Measurements from ENCODE around the gene TOE1. TPM values are rescaled to one million over a fixed set of nuclear protein-coding genes. Genes with fewer than 3 reads are reported as not detected.

TOE1 gene
- total and polyA plus RNA-seq, 5 donors: 4.5 to 6.6 (median 6.1) TPM

GRCh38 chr1:45326627-45327623 lies 13.0 kb upstream of the TOE1 start, which contains the start of gene HPDL:
TSS of gene HPDL (plus strand) at chr1:45326895. CDS start at chr1:45327149, 254 bp downstream.
- 6% methylated on average over 96 of the region's 96 CpGs for WGBS
- no peak within 1 kb of the TSS for H3K27ac ChIP-seq (ENCODE audit: low read length)
- no peaks in the 10 kb centered on the region for H3K4me1 ChIP-seq (ENCODE audit: control insufficient read depth, insufficient read depth, low read length)
- DNase-seq (peak; percentile 77 to 90 (median 88)), ATAC-seq (peak; percentile 90 to 91)
- H3K9me3 ChIP-seq (ENCODE audit: control insufficient read depth, low read length): no peaks in the 10 kb centered on the region
- H3K4me3 ChIP-seq (ENCODE audit: low read length): peak within 1 kb of the TSS; percentile 40
- H3K27me3 ChIP-seq (ENCODE audit: control insufficient read depth, insufficient read depth): no peaks in the 10 kb centered on the region
- intact Hi-C loops (cut with DNase I): no loop called here

- 72% methylated on average over 19 of the region's 19 CpGs for WGBS
- Histone ChIP-seq H3K27ac (ENCODE audit: low read length) (no peak overlapping the region), H3K4me3 (ENCODE audit: low read length) (no peak overlapping the region), H3K4me1 (ENCODE audit: control insufficient read depth, insufficient read depth, low read length) (no peaks in the 10 kb centered on the region), H3K27me3 (ENCODE audit: control insufficient read depth, insufficient read depth) (no peaks in the 10 kb centered on the region), H3K9me3 (ENCODE audit: control insufficient read depth, low read length) (no peaks in the 10 kb centered on the region)
- DNase-seq (peak in 2 of 3 donors; percentile 32 to 64), ATAC-seq (no peak)
- intact Hi-C loops (cut with DNase I): no loop called here
These were observed 12.1 kb upstream of the TOE1 start for GRCh38 chr1:45327644-45328515.

GRCh38 chr1:45328680-45329079 lies 11.3 kb upstream of the TOE1 start:
- Histone ChIP-seq H3K27me3 (ENCODE audit: control insufficient read depth, insufficient read depth) (no peaks in the 10 kb centered on the region), H3K9me3 (ENCODE audit: control insufficient read depth, low read length) (no peaks in the 10 kb centered on the region), H3K4me3 (ENCODE audit: low read length) (no peak overlapping the region), H3K4me1 (ENCODE audit: control insufficient read depth, insufficient read depth, low read length) (no peaks in the 10 kb centered on the region), H3K27ac (ENCODE audit: low read length) (no peak overlapping the region)
- no peak for DNase-seq
- 69% methylated on average over 5 of the region's 5 CpGs for WGBS
- no peak for ATAC-seq
- intact Hi-C loops (cut with DNase I): no loop called here

GRCh38 chr1:45329445-45329844 lies 10.5 kb upstream of the TOE1 start:
- H3K27ac ChIP-seq (ENCODE audit: low read length): no peak overlapping the region
- no peak overlapping the region for H3K4me3 ChIP-seq (ENCODE audit: low read length)
- H3K4me1 ChIP-seq (ENCODE audit: control insufficient read depth, insufficient read depth, low read length): peaks cover 1% of the 10 kb centered on the region
- H3K27me3 ChIP-seq (ENCODE audit: control insufficient read depth, insufficient read depth): no peaks in the 10 kb centered on the region
- DNase-seq (no peak), ATAC-seq (no peak)
- intact Hi-C loops (cut with DNase I): no loop called here
- H3K9me3 ChIP-seq (ENCODE audit: control insufficient read depth, low read length): no peaks in the 10 kb centered on the region
- 72% methylated on average over 4 of the region's 4 CpGs for WGBS

- H3K9me3 ChIP-seq (ENCODE audit: control insufficient read depth, low read length): no peaks in the 10 kb centered on the region
- H3K27ac ChIP-seq (ENCODE audit: low read length): no peak overlapping the region
- DNase-seq: no peak
- no peak overlapping the region for H3K4me3 ChIP-seq (ENCODE audit: low read length)
- ATAC-seq: no peak
- H3K27me3 ChIP-seq (ENCODE audit: control insufficient read depth, insufficient read depth): no peaks in the 10 kb centered on the region
- intact Hi-C loops (cut with DNase I): no loop called here
- WGBS: 98% methylated on average over 18 of the region's 18 CpGs
- H3K4me1 ChIP-seq (ENCODE audit: control insufficient read depth, insufficient read depth, low read length): peaks cover 2% of the 10 kb centered on the region
These were observed 8.3 kb upstream of the TOE1 start for GRCh38 chr1:45331436-45332345.

GRCh38 chr1:45332346-45332720 lies 7.6 kb upstream of the TOE1 start:
- no peaks in the 10 kb centered on the region for H3K27me3 ChIP-seq (ENCODE audit: control insufficient read depth, insufficient read depth)
- intact Hi-C loops (cut with DNase I): no loop called here
- no peak for ATAC-seq

GRCh38 chr1:45334308-45335245 lies 5.4 kb upstream of the TOE1 start:
- peak; percentile 61 to 79 (median 77) for DNase-seq
- intact Hi-C loops (cut with DNase I): no loop called here
- H3K27me3 ChIP-seq (ENCODE audit: control insufficient read depth, insufficient read depth): no peaks in the 10 kb centered on the region
- H3K9me3 ChIP-seq (ENCODE audit: control insufficient read depth, low read length): no peaks in the 10 kb centered on the region
- H3K4me1 ChIP-seq (ENCODE audit: control insufficient read depth, insufficient read depth, low read length): peaks cover 2% of the 10 kb centered on the region
- 61% methylated on average over 9 of the region's 9 CpGs for WGBS
- H3K4me3 ChIP-seq (ENCODE audit: low read length): no peak overlapping the region
- peak in 1 of 2 donors; percentile 48 for ATAC-seq
- H3K27ac ChIP-seq (ENCODE audit: low read length): no peak overlapping the region

More at GRCh38 chr1:45332346-45332720, 7.6 kb upstream of the TOE1 start:
- no peak overlapping the region for H3K27ac ChIP-seq (ENCODE audit: low read length)
- WGBS: 95% methylated on average over 10 of the region's 10 CpGs
- H3K9me3 ChIP-seq (ENCODE audit: control insufficient read depth, low read length): no peaks in the 10 kb centered on the region
- H3K4me1 ChIP-seq (ENCODE audit: control insufficient read depth, insufficient read depth, low read length): peaks cover 2% of the 10 kb centered on the region
- no peak for DNase-seq
- H3K4me3 ChIP-seq (ENCODE audit: low read length): no peak overlapping the region

GRCh38 chr1:45335855-45336324 lies 4.1 kb upstream of the TOE1 start:
- Histone ChIP-seq H3K27me3 (ENCODE audit: control insufficient read depth, insufficient read depth) (no peaks in the 10 kb centered on the region), H3K4me1 (ENCODE audit: control insufficient read depth, insufficient read depth, low read length) (peaks cover 4% of the 10 kb centered on the region), H3K4me3 (ENCODE audit: low read length) (no peak overlapping the region), H3K27ac (ENCODE audit: low read length) (no peak overlapping the region), H3K9me3 (ENCODE audit: control insufficient read depth, low read length) (no peaks in the 10 kb centered on the region)
- intact Hi-C loops (cut with DNase I): no loop called here
- no peak for DNase-seq
- no peak for ATAC-seq
- 93% methylated on average over 4 of the region's 4 CpGs for WGBS

GRCh38 chr1:45337630-45338325 lies 2.2 kb upstream of the TOE1 start:
- no peaks in the 10 kb centered on the region for H3K27me3 ChIP-seq (ENCODE audit: control insufficient read depth, insufficient read depth)
- H3K9me3 ChIP-seq (ENCODE audit: control insufficient read depth, low read length): no peaks in the 10 kb centered on the region
- no peak overlapping the region for H3K4me3 ChIP-seq (ENCODE audit: low read length)
- no peak for DNase-seq
- intact Hi-C loops (cut with DNase I): no loop called here
- no peak overlapping the region for H3K27ac ChIP-seq (ENCODE audit: low read length)
- H3K4me1 ChIP-seq (ENCODE audit: control insufficient read depth, insufficient read depth, low read length): peaks cover 9% of the 10 kb centered on the region
- WGBS: 94% methylated on average over 3 of the region's 3 CpGs
- no peak for ATAC-seq

Measured in right cardiac atrium (tissue), 5 donors.